ENCODE data around the gene ATP13A1.

ATP13A1 gene

DNA sequence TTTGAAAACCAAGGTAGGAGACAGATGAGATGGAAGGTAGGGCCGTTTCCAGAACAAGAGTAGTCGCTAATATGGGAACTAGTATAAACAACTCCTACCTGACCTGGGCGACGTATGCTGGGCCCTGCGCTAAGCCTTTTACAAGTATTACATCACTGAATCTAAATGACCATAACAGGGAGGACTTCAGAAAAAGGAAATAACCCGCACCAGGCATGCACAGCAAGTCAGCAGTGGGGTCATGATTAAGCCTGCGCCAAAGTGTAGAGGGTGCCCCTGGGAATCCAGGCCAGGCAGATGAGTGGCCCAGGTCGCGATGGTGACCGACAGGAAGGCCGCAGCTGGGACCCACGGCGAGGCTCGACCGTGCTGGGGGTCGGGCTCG lies 613 bp downstream of the ATP13A1 start:
- DNase-seq (ENCODE audit: low read depth) = no peak

DNA sequence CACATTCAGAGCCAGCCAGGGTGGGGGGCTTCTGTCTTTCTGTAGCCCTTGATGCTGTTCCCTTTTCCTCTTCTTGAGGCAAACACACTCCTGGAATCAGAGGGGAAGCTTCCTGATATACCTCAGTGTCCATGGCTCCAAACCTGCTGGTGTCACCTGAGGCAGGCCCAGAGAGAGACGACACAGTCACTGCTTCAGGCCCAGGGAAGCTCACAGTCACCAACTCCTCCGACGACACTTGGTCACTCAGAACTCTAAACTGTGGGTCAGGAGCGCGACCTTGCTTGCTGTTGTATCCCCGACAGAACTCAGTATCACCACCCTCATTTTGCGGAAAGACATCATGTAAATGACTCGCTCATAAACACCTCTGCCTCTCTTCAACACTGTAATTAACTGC lies 1.1 kb downstream of the ATP13A1 start:
- DNase-seq (ENCODE audit: low read depth) = no peak

DNA sequence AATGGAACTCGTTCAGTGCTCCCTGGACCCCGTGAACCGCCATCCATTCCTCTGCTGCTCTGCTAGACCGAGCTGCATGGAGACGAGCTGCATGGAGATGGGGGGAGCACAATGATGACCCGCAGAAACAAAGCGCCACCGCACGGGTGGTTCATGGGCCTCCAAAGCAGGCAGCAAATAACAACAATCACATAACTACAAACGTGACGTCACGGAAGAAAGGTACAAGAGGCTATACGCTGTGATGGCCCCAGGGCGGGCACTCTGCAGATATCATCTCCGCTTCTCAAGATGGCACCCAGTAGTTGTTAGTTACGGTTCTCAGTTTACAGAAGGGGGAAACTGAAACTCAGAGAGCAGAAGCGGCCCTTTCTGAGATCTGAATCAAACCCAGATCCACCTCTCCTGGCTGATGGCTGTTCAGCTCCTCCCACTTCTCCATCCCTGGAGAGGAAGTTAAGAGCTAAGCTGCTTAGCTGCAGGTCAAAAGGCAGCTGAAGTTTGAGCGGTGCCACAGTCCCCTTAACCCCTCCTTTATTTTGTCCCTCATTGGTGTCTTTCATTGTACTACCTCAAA lies 1.7 kb downstream of the ATP13A1 start:
- no peak for DNase-seq (ENCODE audit: low read depth)

DNA sequence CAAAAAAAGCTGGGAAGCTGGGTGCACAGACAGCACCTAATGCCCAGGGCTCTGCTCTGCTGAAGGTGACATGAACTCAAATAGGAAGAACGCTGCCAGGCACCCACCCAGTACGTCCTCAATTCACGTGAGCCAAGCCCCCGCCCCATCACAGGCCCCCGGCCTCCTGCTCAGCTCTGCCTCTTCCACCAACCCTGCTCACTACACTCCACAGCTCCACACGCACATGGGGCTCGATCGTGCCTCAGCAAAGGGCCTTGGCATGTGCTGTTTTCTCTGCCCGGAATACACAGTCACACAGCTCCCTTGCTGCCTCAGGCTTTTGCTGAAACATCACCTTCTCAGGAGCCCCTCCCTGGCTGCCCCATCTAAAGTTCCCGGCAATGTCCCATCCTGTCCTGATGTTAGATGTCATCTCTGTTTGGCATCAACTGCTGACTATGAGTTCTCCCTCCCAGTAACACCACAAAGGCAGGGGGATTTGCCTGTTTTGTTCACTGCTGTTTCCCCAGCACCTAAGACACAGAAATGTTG lies 2.3 kb downstream of the ATP13A1 start:
- DNase-seq (ENCODE audit: low read depth) = no peak

DNA sequence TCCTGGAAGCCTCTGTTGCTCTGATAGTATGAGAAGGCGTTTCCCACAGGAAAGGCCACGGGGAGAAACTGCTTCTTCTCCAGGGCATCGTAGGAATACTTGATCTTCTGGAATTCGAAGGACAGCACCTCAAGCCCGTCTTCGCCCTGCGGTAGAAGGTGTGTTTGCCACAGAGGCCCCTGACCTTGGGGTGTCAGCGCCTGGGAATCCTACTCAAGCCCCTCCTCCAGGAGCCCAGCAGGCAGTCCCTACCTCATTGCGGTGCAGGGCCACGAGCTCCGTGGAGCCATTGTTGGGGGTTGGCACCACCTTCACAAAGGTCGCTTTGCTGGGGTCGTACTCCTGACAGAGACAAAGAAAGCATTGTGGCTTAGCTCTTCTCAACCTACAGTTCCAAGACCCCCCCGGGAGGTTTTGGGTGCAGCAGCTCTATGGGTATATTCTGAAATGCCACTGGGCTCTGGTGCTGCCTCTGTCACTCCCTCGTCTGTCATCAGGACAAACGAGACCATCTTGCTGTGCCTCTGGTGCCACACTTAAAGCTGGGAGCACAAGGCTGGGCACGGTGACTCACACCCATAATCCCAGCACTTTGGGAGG lies 3.7 kb downstream of the ATP13A1 start:
- no peak for DNase-seq (ENCODE audit: low read depth)

DNA sequence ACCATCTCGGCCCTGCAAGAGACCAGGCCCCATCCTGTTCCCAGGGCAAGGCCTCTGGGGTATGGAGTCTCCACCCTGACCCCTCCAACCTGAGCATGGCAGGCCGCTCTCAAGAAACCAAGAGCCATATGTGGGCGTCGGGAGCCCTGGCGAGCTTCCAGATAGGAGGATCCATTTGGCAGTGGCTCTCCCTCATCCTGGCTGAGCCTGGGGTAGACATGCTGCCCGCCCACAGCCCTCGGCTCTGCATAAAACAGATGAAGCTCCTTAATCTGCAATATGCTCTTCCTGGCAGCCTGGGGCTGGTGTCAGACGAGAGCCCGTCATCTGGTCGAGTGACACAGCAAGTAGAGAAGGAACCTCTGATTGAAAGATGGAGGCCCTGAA lies 6.1 kb downstream of the ATP13A1 start:
- DNase-seq (ENCODE audit: low read depth) = no peak

DNA sequence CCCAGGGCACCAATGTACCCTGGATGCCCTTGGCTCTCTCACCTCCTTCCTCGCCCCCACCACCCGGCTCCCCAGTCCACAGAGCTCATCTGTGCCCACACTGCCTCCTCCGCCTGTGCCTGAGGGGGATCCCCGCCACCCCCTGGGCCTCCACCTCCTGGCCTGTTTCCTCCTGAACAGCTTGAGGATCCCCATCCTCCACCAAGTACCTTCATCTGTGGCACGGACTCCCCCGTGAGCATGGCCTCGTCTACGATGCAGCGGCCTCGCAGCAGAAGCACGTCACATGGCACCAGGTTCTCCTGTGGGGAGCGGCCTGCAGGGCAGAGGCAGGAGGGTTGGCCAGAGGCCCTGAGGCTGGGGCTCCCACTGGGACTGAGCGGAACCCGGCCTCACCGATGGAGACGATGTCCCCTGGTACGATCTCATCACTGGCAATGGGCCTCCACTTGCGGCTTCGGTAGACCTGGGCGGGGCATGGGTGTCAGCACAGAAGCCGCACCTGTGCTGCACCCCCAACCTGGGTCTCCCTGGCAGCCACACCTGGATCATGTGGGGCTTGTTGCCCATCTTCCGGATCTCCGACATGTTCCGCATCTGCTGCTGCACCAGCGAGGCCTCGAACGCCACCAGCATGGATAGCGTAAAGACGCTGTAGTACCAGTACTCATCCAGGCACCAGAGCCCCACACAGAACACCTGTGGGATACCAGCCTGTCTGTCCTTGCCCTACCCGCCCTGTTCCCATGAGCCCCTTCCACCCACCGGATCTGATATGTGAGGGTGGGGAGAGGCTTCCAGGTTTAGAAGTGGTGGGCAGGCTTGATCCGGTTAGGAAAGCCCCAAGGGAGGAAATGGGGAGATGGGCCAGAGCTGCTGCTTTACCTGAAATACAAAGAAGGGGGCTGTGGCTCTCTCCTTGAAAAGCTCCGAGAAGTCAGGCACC lies 6.8 kb downstream of the ATP13A1 start:
- no peak for DNase-seq (ENCODE audit: low read depth)

DNA sequence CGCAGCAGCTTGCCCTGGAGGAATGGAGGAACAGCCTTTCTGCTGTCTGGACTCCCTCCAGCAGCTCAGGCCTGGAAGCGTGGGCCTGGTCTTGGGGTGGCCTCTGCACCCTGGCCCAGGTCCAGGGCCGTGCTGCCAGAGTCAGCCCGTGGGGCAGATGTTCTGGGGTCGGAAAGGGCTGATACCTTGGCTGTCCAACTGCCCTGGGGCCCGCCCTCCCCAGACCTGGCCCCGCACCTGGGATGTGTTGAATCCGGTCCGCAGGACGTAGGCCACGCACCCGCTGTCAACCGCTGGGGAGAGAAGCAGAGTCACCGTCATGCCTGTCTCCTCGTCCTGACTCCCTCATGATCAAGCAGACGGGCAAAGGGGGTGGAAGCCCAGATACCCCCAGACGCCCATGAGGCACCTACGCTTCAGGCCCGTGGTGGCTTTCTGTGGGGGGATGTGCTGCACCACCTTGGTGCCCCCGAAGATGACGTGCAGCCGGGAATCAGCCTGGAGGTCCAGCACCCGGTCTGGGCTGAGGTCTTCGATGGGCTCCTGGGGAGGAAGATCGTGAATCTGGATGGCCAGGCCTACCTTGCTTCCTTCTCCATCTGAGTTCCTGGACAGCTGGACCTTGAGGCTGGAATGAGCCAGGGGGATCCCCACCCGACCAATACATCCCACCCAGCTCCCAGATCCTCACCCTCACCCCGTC lies 7.7 kb downstream of the ATP13A1 start:
- DNase-seq (ENCODE audit: low read depth) = no peak

DNA sequence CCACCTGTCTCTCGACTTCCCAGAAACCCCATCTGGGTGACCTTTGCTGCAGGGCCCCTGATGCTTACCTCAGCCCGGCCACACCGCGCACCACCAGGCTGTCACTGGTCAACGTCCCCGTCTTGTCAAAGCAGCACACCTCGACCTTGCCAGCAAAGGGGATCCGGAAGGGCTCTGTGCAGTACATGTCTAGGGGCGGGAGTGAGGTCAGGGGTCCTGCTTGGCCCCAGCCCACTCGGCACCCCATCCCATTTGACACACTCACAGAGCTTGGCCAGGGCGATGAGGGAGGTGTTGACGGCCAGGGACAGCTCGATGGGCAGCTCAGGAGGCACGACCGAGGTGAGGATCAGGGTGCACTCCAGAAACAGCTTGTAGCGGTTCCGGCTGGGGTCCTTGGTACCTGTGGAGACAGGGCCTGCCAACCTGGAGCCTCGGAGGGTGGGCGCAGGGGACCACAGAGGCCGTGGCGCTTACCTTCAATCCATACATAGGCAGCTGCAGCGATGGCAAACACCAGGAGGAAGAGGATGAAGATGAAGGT lies 8.4 kb downstream of the ATP13A1 start:
- no peak for DNase-seq (ENCODE audit: low read depth)

DNA sequence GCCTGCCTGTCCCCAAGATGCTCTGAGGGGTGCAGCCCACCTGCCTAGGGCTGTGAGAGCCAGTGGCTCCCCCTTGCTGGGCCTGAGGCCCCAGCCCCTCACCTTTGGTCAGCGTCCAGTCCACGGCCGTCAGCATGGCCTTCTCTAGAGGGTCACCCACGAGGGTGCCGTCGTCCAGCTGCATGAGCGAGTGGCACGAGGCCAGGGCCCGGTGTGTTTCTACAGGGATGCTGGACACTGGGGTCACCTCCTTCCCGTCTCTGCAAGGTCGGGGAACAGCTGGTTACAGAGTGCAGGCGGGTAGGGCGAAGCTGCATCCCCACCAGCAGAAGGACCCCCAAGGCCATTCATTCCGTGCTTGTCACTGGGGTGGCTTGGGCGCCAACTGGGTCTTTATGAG lies 9.0 kb downstream of the ATP13A1 start:
- DNase-seq (ENCODE audit: low read depth) = no peak

DNA sequence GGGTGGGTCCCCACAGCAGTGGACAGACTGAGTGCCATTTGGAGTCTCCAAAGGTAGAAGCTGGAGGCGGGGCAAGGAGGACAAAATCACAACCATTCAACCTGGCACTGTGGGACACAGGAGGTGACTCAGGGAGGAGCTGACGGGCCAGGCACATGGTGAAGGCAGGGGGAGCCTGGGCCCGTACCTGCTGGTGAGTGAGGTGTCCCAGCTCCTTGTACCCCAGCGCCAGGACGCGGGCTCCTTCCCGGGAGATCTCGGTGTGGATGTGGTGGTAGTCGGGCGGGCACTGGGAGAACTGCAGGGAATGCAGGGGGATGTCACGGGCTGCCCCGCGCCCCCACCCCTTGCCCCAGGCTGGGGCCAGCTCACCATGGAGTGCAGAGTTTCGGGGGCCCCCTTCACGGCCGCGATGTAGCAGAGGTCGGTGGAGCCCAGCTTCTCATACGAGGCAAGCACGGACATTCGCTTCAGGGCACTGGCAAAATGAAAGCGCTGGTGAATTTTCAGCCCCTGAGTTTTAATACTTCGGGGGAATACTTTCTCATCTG lies 9.8 kb downstream of the ATP13A1 start:
- DNase-seq (ENCODE audit: low read depth) = no peak

DNA sequence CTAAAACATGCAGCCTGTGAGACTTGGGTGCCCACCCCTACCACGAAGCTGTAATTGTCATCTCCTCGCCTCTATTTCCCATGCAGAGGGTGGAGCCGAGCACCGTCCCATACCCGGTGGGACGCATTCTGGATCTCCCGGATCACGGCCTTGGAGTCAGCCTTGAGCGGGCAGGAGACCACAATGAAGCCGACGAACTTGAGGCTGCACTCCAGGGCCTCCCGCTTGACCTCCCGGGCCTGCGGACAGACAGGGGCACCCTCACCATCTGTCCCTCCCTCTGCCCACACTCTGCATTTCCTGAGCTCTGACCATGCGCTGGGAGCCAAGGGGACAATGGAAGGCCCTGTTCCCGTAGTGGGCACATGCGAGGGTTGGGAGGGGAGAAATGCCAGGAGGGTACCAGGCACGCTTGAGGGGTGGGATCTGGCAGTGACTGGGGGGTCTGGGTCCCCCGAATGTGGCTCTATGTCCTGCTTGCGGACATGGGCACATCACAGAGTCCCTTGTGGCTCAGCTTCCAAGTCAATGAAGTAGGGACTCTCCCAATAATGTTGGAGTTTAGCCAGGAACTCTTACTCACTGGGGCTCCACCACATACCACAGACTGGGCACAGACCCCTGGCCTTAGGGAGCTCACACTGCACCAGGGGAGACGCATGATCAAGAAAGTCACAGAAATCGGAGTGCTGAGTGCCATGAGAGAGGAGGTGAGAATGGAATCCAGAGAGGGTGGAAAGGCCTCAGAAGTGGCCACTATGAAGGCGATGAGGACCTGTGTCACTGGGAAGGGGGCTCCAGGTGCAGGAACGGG lies 10.8 kb downstream of the ATP13A1 start:
- DNase-seq (ENCODE audit: low read depth) = no peak

DNA sequence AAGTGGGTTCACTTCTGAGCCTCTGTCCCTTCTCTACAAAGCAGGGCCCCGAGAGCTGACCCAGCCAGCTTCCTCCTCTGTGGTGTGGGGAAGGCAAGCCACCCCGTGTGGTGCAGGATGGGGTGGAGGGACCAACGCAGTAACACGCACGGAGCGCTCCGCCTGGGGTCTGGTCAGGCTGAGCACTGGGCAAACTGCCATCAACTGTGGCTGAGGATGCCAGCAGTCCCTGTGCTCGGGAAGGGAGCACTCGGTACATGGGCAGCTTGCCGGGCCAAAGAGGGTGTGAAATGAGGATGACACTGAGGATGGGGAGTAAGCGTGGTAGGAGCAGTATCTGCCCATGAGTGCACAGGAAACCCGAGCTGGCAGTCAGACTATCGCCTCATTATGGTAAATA lies 12.4 kb downstream of the ATP13A1 start:
- no peak for DNase-seq (ENCODE audit: low read depth)

DNA sequence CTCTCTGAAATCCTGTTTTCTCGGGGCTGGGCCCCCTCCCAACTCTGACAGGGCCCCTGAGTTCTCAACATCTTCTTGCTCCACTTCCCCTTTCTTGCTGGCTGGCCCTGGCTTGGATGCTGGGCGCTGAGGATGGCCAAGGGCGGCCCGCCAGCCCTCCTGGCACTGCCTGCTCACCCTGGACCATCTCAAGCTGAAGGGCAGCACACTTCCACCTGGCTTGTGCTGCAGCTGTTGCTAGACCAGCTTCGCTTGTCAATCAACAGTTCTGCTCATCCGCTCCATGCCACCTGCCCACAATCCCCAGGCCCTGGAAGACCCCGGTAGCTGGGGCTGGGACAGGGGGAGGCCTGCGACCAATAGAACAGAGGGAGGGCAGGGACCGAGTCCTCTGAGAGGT lies 13.1 kb downstream of the ATP13A1 start:
- no peak for DNase-seq (ENCODE audit: low read depth)

DNA sequence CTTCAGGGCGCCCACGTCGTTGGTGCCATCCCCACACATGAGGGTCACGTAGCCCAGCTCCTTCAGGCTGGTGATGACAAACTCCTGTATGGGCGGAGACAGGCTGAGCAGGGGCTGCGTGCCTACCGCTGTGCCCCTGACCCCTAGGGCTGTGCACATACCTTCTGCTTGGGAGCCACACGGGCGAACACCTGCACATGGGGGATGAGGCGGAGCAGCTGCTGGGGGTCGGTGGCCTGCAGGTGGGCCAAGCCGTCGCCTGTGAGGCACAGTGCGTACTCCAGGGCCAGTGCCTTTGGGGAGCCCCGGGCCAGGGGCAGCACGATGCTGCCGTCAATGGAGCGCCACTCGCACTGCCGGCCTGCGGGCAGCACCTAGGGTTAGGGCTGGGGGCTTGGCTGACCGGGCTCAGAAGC lies 13.9 kb downstream of the ATP13A1 start:
- no peak for DNase-seq (ENCODE audit: low read depth)

DNA sequence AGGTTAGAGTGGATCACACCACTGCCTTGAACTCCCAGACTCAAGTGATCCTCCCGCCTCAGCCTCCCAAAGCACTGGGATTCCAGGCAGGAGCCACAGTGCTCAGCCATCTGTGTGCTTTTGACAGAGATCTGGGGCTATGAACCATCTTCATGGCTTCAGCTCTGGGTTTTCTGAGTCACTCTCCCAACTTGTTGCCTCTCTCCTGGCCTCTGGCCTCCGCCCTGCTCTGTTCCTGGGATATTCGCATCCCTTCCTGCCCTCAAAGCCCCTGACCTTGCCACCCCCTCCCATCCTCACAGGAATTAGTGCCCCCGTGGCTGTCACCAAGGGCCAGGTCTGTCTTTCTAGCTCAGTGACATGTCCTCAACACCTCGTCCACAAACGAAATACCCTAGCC lies 14.3 kb downstream of the ATP13A1 start:
- DNase-seq (ENCODE audit: low read depth) = no peak

DNA sequence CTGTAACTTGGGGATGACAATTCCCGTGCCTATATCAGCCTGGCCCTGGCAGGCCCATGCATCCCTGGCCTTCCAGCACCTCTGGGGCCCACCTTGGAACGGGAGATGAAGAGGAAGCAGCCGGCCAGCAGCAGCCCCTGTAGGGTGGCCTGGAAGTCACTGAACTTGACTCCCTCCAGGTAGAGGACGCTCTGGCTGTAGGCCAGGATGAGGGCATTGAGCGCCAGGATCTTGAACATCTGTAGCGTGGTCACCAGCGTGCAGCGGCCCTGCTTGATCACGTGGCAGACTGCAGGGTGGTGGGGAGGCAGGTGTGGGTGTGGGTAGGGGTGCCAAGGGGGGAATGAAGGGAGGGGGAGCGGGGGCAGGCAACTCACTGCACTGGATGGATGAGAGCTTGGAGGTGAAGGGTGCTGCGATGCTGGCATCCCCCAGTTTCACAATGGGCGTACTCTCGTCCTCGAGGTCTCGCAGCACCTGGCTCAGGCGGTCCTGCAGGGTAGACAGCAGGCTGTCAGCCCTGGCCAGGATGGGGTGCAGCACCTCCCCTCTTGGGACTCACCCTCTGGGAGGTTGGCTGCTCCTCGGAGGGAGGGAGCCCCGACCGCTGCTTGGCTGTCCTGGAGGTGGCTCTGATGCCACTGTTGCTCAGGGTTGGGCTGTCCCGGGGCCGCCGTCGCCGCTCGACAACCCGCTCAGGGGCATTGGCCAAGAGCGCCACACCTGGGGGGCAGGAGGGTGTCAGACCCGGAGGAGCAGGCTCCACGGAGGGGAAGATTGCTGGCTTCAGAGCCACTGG lies 16.2 kb downstream of the ATP13A1 start:
- no peak for DNase-seq (ENCODE audit: low read depth)

DNA sequence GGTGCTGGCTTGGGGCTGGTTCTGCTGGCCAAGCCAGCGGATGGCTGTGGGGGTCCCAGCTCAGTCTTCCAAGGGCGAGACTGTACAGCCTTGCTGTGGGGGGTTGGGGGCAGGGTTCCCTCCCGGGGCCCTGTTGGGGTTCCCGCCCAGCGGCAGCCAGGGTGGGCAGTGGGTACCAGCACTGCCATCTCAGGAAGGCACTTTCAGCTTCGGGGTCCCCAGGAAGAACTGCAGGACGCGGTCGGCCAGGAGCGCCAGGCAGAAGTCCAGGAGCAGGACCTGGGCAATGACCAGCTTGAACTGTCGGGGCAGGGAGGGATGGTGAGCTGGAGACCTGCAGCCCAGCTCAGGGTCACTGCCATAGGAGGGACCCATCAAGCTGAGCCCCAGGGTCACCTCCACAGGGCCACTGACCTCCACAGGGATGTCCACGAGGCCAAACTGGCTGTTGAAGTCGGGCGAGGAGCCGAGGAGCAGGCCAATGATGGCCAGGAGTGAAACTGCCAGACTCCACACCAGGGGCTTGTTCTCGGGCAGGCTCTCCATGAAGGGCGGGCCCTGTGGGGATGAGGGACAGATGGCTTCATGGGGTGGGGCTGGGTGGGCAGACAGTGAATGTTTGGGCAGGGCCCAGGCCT lies 18.1 kb downstream of the ATP13A1 start:
- no peak for DNase-seq (ENCODE audit: low read depth)

DNA sequence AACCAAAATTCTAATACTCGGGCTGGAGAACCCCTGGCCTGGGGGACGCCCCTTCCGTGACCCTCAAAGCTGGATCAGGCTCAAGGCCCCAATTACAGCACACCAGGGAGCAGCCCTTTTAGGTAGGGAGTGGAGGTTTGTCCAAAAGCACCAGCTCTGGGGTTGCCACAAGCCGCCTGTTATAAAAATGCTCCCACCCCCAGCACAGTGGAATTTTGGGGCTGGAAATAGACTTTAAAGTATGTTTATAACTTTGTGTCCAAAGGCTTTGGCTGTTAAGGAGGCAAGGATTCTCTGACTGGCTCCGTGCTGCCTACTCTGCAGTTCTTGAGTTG lies 19.5 kb downstream of the ATP13A1 start:
- no peak for DNase-seq (ENCODE audit: low read depth)

Measured in activated T-cell treated with anti-CD3 and anti-CD28 coated beads for 1 hour (primary cell).